H1 (cell line): Measurements from ENCODE around the gene WRAP73. TPM values are rescaled to one million over a fixed set of nuclear protein-coding genes. Genes with fewer than 3 reads are reported as not detected.

ENCODE experiments used
- CTCF ChIA-PET: fragments of 300-600 bp; sonication (Branson Sonifier 250); formaldehyde crosslinking; loops from one replicate; lab custom pipeline; 2021; ENCODE audit not compliant: partially characterized antibody; lab: Charles Lee
- POLR2A ChIA-PET: fragments of 300-600 bp; sonication (Branson Sonifier 250); formaldehyde crosslinking; loops from one replicate; lab custom pipeline; 2021; ENCODE audit warnings: inconsistent platforms; ENCODE audit not compliant: partially characterized antibody; lab: Charles Lee
- DNase-seq, 2 experiments: peaks; one replicate each; pipeline versions ENCODE4 v3.0.0 to v3.0.0-alpha.2; 2010 to 2022; ENCODE audit warnings: low spot score in 2 of 2, low read depth in 1 of 2, mixed read lengths in 1 of 2
- FAIRE-seq: peaks from 2 replicates; lab custom pipeline; 2011; peaks lifted over from hg19 to GRCh38; lab: Jason Lieb, UNC
- H2AFZ ChIP-seq: 2 replicates; pipeline ENCODE4 v1.8.1; 2012; ENCODE audit warnings: low read length, inconsistent platforms
- H2AK5ac ChIP-seq: 2 replicates; pipeline ENCODE4 v1.6.1; 2013; ENCODE audit warnings: low read depth, low read length
- H2BK120ac ChIP-seq: replicated peaks from 2 replicates; pipeline ENCODE3; 2013; ENCODE audit warnings: low read depth, low read length, inconsistent platforms
- H2BK12ac ChIP-seq: 2 replicates; pipeline ENCODE4 v1.6.1; 2013; ENCODE audit warnings: low read depth, low read length
- H2BK15ac ChIP-seq: 2 replicates; pipeline ENCODE4 v1.6.1; 2013; ENCODE audit warnings: low read length
- H2BK20ac ChIP-seq: 2 replicates; pipeline ENCODE4 v1.6.1; 2013; ENCODE audit warnings: low read length
- H2BK5ac ChIP-seq: 2 replicates; pipeline ENCODE4 v1.6.1; 2013; ENCODE audit warnings: low read depth, low read length
- H3K14ac ChIP-seq: 2 replicates; pipeline ENCODE4 v1.6.1; 2013; ENCODE audit warnings: inconsistent platforms; ENCODE audit not compliant: insufficient read length
- H3K18ac ChIP-seq: 2 replicates; pipeline ENCODE4 v1.6.1; 2013; ENCODE audit warnings: low read length; ENCODE audit errors: extremely low read depth
- H3K23ac ChIP-seq: 2 replicates; pipeline ENCODE4 v1.6.1; 2013; ENCODE audit warnings: inconsistent platforms; ENCODE audit not compliant: insufficient read length
- H3K23me2 ChIP-seq: 2 replicates; pipeline ENCODE4 v1.6.1; 2013; ENCODE audit warnings: low read depth, low read length
- H3K27ac ChIP-seq: 2 replicates; pipeline ENCODE4 v1.6.1; 2011; ENCODE audit warnings: low read depth, low read length, inconsistent platforms
- H3K27me3 ChIP-seq, 4 experiments: replicated peaks in 1 of 4; 1 replicate in 1 of 4; 2 replicates in 3 of 4; pipeline versions ENCODE4 v1.6.1 to v1.8.1; 2011 to 2013; ENCODE audit warnings: low read length in 3 of 4, mild to moderate bottlenecking in 3 of 4, inconsistent platforms in 2 of 4, mixed read lengths in 2 of 4, moderate library complexity in 1 of 4; ENCODE audit not compliant: control insufficient read depth in 3 of 4, insufficient read depth in 3 of 4; ENCODE audit errors: extremely low read depth in 1 of 4
- H3K36me3 ChIP-seq, 4 experiments: 2 replicates each; pipeline versions ENCODE4 v1.6.1 to v1.8.1; 2011 to 2013; ENCODE audit warnings: mild to moderate bottlenecking in 4 of 4, low read length in 3 of 4, moderate library complexity in 2 of 4, control low read depth in 1 of 4, inconsistent platforms in 1 of 4; ENCODE audit not compliant: insufficient read depth in 4 of 4, control insufficient read depth in 2 of 4
- H3K4ac ChIP-seq: replicated peaks from 2 replicates; pipeline ENCODE3; 2013; ENCODE audit warnings: low read length, low read depth, mixed read lengths, inconsistent platforms; ENCODE audit not compliant: insufficient read length
- H3K4me1 ChIP-seq, 4 experiments: replicated peaks in 1 of 4; 1 replicate in 1 of 4; 2 replicates in 3 of 4; pipeline versions ENCODE4 v1.6.1 to v1.8.1; 2011 to 2013; ENCODE audit warnings: low read length in 3 of 4, inconsistent platforms in 2 of 4, mixed read lengths in 1 of 4; ENCODE audit not compliant: insufficient read depth in 4 of 4, control insufficient read depth in 3 of 4
- H3K4me2 ChIP-seq, 2 experiments: 2 replicates each; pipeline versions ENCODE4 v1.6.1 to v1.8.1; 2011 to 2013; ENCODE audit warnings: low read depth in 2 of 2, low read length in 2 of 2, control low read depth in 1 of 2, inconsistent platforms in 1 of 2, mild to moderate bottlenecking in 1 of 2; ENCODE audit not compliant: insufficient read depth in 1 of 2
- H3K4me3 ChIP-seq, 4 experiments: fragments of 200-600, 300-600 bp in 1 of 4; sonication (generic), shearing (Covaris generic), sonication (Bioruptor Twin) in 1 of 4; 2 replicates each; pipeline versions ENCODE4 v1.5.1 to v1.8.1; 2011 to 2016; ENCODE audit warnings: low read length in 4 of 4, low read depth in 3 of 4, control low read depth in 2 of 4, inconsistent platforms in 2 of 4, mild to moderate bottlenecking in 2 of 4, mixed read lengths in 1 of 4, moderate library complexity in 1 of 4; ENCODE audit not compliant: insufficient read depth in 2 of 4; ENCODE audit errors: extremely low read depth in 1 of 4
- H3K56ac ChIP-seq: replicated peaks from 2 replicates; pipeline ENCODE3; 2013; ENCODE audit warnings: low read depth, mild to moderate bottlenecking, mixed read lengths, low read length, inconsistent platforms; ENCODE audit not compliant: insufficient read length
- H3K79me1 ChIP-seq: 2 replicates; pipeline ENCODE4 v1.6.1; 2013; ENCODE audit warnings: low read depth, low read length, control low read depth
- H3K79me2 ChIP-seq, 2 experiments: 2 replicates each; pipeline versions ENCODE4 v1.6.1 to v1.8.1; 2012 to 2013; ENCODE audit warnings: low read length in 2 of 2, mild to moderate bottlenecking in 2 of 2, inconsistent platforms in 1 of 2; ENCODE audit not compliant: insufficient read depth in 2 of 2, control insufficient read depth in 1 of 2
- H3K9ac ChIP-seq, 4 experiments: replicated peaks in 1 of 4; 1 replicate in 1 of 4; 2 replicates in 3 of 4; pipeline versions ENCODE4 v1.6.1 to v1.8.1; 2011 to 2013; ENCODE audit warnings: low read depth in 3 of 4, low read length in 3 of 4, control low read depth in 2 of 4, mild to moderate bottlenecking in 2 of 4, moderate library complexity in 2 of 4, inconsistent platforms in 1 of 4; ENCODE audit errors: extremely low read depth in 1 of 4
- H3K9me3 ChIP-seq, 2 experiments: 2 replicates each; pipeline versions ENCODE4 v1.6.1 to v1.8.1; 2012 to 2013; ENCODE audit warnings: mild to moderate bottlenecking in 2 of 2, moderate library complexity in 2 of 2, control low read depth in 1 of 2, inconsistent platforms in 1 of 2, low read depth in 1 of 2, low read length in 1 of 2, mixed read lengths in 1 of 2; ENCODE audit not compliant: insufficient read depth in 2 of 2
- H4K20me1 ChIP-seq, 2 experiments: replicated peaks in 1 of 2; 2 replicates each; pipeline versions ENCODE3 to v1.8.1; 2011 to 2013; ENCODE audit warnings: inconsistent platforms in 2 of 2, low read length in 2 of 2, mild to moderate bottlenecking in 1 of 2; ENCODE audit not compliant: insufficient read depth in 2 of 2, control insufficient read depth in 1 of 2
- H4K5ac ChIP-seq: 2 replicates; pipeline ENCODE4 v1.6.1; 2013; ENCODE audit warnings: low read length, low read depth, mixed read lengths, inconsistent platforms; ENCODE audit not compliant: insufficient read length
- H4K8ac ChIP-seq: 2 replicates; pipeline ENCODE4 v1.8.0; 2013; ENCODE audit warnings: mild to moderate bottlenecking, moderate library complexity, low read length, inconsistent platforms; ENCODE audit not compliant: insufficient read depth; ENCODE audit errors: extremely low read depth
- H4K91ac ChIP-seq: replicated peaks from 2 replicates; pipeline ENCODE3; 2013; ENCODE audit warnings: low read length, mixed read lengths, inconsistent platforms; ENCODE audit not compliant: insufficient read length
- EGR1 ChIP-seq: IDR thresholded peaks from 2 replicates; pipeline ENCODE4 v1.6.1; 2011; ENCODE audit warnings: low read depth, low read length, borderline replicate concordance
- JUND ChIP-seq: IDR thresholded peaks from 2 replicates; pipeline ENCODE4 v1.6.1; 2011; ENCODE audit warnings: mild to moderate bottlenecking, improper control_type of control experiment, low read length
- KDM4A ChIP-seq: IDR thresholded peaks from one replicate; pipeline ENCODE4 v1.7.1; 2012; ENCODE audit warnings: low read depth, mild to moderate bottlenecking, moderate library complexity, low read length, inconsistent platforms; ENCODE audit not compliant: severe bottlenecking
- KDM5A ChIP-seq: fragments of 200-600 bp; IDR thresholded peaks from 2 replicates; pipeline ENCODE4 v1.7.1; 2012; ENCODE audit warnings: mild to moderate bottlenecking, low read length, inconsistent platforms, mixed read lengths
- POLR2A ChIP-seq, 2 experiments: IDR thresholded peaks; 1 replicate in 1 of 2; 2 replicates in 1 of 2; pipeline ENCODE4 v1.6.1; 2011; ENCODE audit warnings: low read depth in 2 of 2, low read length in 2 of 2, mild to moderate bottlenecking in 2 of 2; ENCODE audit errors: control extremely low read depth in 1 of 2
- SIN3A ChIP-seq, 2 experiments: IDR thresholded peaks in 1 of 2; conservative IDR thresholded peaks in 1 of 2; 2 replicates each; pipeline ENCODE4 v1.6.1; 2011 to 2012; ENCODE audit warnings: low read length in 2 of 2, improper control_type of control experiment in 1 of 2, low read depth in 1 of 2, mild to moderate bottlenecking in 1 of 2
- SP4 ChIP-seq: IDR thresholded peaks from 2 replicates; pipeline ENCODE4 v1.6.1; 2012; ENCODE audit warnings: low read length, inconsistent platforms
- TBP ChIP-seq: IDR thresholded peaks from 2 replicates; pipeline ENCODE4 v1.6.1; 2011; ENCODE audit warnings: low read depth, low read length, improper control_type of control experiment
- WGBS, 2 experiments: shearing (Covaris generic) in 1 of 2; methylation state at CpG; one replicate each; pipeline versions ENCODE4 v1.1.6 to v1.1.7; 2013 to 2015; ENCODE audit warnings: low lambda C conversion rate in 2 of 2, mixed read lengths in 2 of 2, inconsistent platforms in 1 of 2, low coverage in 1 of 2, missing lambda C conversion rate in 1 of 2; ENCODE audit not compliant: insufficient replicate concordance in 2 of 2, insufficient coverage in 1 of 2, insufficient read length in 1 of 2; ENCODE audit errors: extremely low coverage in 1 of 2, missing lambda C conversion rate in 1 of 2; 5-methylcytosine and 5-hydroxymethylcytosine counted together
- polyA plus RNA-seq, 7 experiments: library from polyadenylated mRNA; depleted of rRNA in 3 of 7; stranded (reverse) in 5 of 7; unstranded in 2 of 7; fragments of >200 nt in 5 of 7; fragments of 200-250 nt in 2 of 7; gene quantifications; 1 replicate in 5 of 7; 2 replicates in 1 of 7; 4 replicates in 1 of 7; pipeline versions ENCODE4 v1.2.1 to v1.2.3, GENCODE V29; 2011 to 2013; ENCODE audit warnings: missing spikeins in 2 of 7, mixed read lengths in 2 of 7
- total RNA-seq: library from RNA; stranded (reverse); fragmentation: NEBNext Ultra II Directional; extraction: Animal tissue kit (Norgen Biotek cat#: 25700); gene quantifications from 2 replicates; pipeline ENCODE4 v1.2.1, GENCODE V29; 2021
- TF ChIP-seq, protein P1 (sequence below): IDR thresholded peaks from 2 replicates; pipeline ENCODE4 v1.6.1; 2012; ENCODE audit warnings: low read length, inconsistent platforms
- TF ChIP-seq, protein P2 (sequence below): IDR thresholded peaks from 2 replicates; pipeline ENCODE4 v1.6.1; 2012; ENCODE audit warnings: inconsistent platforms
- TF ChIP-seq, protein P3 (sequence below): IDR thresholded peaks from 2 replicates; pipeline ENCODE4 v1.6.1; 2011; ENCODE audit warnings: low read depth, mild to moderate bottlenecking, low read length; ENCODE audit not compliant: insufficient read depth

Gene WRAP73
- total and polyA plus RNA-seq, 2 of the 8 experiments (the other 6 are each of a cell fraction or from before 2014, with no cell fraction given) = 30.3 to 50.7 TPM

DNA sequence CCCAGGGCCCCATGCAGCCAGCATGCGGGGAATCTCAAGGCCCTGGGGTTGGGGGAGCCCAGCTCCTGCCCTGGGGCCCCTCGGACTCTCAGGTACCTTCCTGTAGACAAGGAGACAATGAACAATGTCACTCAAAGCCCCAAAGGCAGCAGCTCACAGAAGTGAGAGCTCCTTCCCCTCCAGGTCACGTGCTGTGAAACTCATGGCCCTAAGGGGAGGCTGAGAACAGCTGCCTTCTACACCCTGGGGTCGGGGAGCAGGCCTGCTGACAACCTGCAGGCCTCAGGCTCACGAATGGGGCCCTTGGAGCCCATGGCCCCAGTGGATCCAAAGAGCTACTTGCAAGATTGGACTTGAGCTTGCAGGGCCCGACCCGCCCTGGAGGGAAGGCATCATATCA lies 41.7 kb downstream of the WRAP73 start:
- FAIRE-seq = no peak
- Histone ChIP-seq H2AK5ac (no peak overlapping the region), H4K20me1 (peaks cover 0 to 10% of the 10 kb centered on the region in 2 experiments), H4K8ac (no peak overlapping the region), H3K36me3 (no peaks in the 10 kb centered on the region; a peak in 1 of 8 replicates), H4K5ac (no peak overlapping the region), H2BK5ac (no peak overlapping the region), H4K91ac (no peak overlapping the region), H3K27ac (no peak overlapping the region), H3K56ac (no peak overlapping the region), H3K4me3 (no peak overlapping the region), H3K4me1 (peaks cover 0 to 28% (median 15%) of the 10 kb centered on the region in 4 experiments; a peak in 6 of 7 replicates), H3K9ac (no peak overlapping the region), H3K79me2 (peaks cover 0 to 14% of the 10 kb centered on the region in 2 experiments; a peak in 3 of 4 replicates), H3K14ac (no peak overlapping the region), H2BK20ac (no peak overlapping the region), H2AFZ (no peak overlapping the region), H3K4me2 (no peak overlapping the region), H3K23me2 (peaks cover 19% of the 10 kb centered on the region; the same call in 1 of the 2 replicates), H3K18ac (no peak overlapping the region), H3K4ac (no peak overlapping the region), H3K9me3 (no peaks in the 10 kb centered on the region; a peak in 1 of 4 replicates), H3K27me3 (peaks cover 3 to 15% (median 12%) of the 10 kb centered on the region in 4 experiments), H2BK15ac (no peak overlapping the region), H3K23ac (no peak overlapping the region), H2BK12ac (no peak overlapping the region), H3K79me1 (peaks cover 2% of the 10 kb centered on the region), H2BK120ac (no peak overlapping the region)
- ChIA-PET CTCF (interaction anchor here (1.0 to 6.4 kb wide), 8 partner anchors 9 to 155 kb away, joined by 3 to 84 read pairs (median 4); no protein-coding TSS in a partner anchor), POLR2A (interaction anchor here (1.9 kb wide), 1 partner anchor 10 kb away, joined by 8 read pairs; no protein-coding TSS in a partner anchor)
- 90% methylated on average over 7 of the region's 7 CpGs; no CpG with 5 or more reads in 1 of the 2 experiments for WGBS, 2 experiments
- DNase-seq = no peak
- TF ChIP-seq TBP = no peak
- TF ChIP-seq, protein P1, sequence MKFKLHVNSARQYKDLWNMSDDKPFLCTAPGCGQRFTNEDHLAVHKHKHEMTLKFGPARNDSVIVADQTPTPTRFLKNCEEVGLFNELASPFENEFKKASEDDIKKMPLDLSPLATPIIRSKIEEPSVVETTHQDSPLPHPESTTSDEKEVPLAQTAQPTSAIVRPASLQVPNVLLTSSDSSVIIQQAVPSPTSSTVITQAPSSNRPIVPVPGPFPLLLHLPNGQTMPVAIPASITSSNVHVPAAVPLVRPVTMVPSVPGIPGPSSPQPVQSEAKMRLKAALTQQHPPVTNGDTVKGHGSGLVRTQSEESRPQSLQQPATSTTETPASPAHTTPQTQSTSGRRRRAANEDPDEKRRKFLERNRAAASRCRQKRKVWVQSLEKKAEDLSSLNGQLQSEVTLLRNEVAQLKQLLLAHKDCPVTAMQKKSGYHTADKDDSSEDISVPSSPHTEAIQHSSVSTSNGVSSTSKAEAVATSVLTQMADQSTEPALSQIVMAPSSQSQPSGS = no peak
- TF ChIP-seq, protein P2, sequence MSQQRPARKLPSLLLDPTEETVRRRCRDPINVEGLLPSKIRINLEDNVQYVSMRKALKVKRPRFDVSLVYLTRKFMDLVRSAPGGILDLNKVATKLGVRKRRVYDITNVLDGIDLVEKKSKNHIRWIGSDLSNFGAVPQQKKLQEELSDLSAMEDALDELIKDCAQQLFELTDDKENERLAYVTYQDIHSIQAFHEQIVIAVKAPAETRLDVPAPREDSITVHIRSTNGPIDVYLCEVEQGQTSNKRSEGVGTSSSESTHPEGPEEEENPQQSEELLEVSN = no peak
- TF ChIP-seq KDM5A = no peak
- TF ChIP-seq POLR2A (IDR thresholded peaks at IDR 0.05; ENCODE audit: control extremely low read depth in 1 of 2, low read depth in 2 of 2, low read length in 2 of 2) = no peak
- no peak for TF ChIP-seq SIN3A (conservative IDR thresholded peaks at IDR 0.05 in 1 of 2, IDR thresholded peaks at IDR 0.05 in 1 of 2; ENCODE audit: low read depth in 1 of 2, low read length in 2 of 2)
- TF ChIP-seq SP4 = no peak
- no peak for TF ChIP-seq KDM4A
- TF ChIP-seq JUND = no peak
- no peak for TF ChIP-seq EGR1
- TF ChIP-seq, protein P3, sequence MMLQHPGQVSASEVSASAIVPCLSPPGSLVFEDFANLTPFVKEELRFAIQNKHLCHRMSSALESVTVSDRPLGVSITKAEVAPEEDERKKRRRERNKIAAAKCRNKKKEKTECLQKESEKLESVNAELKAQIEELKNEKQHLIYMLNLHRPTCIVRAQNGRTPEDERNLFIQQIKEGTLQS = no peak
